A549 (cell line): Measurements from ENCODE around the gene GNAO1. TPM values are rescaled to one million over a fixed set of nuclear protein-coding genes. Genes with fewer than 3 reads are reported as not detected.

Experiments
- ATAC-seq, 2 experiments: fragments of 200-7000 bp in 1 of 2; fragments of >200 bp in 1 of 2; cut with Nextera tagmentation in 1 of 2; cut with Tn5 transposase in 1 of 2; 3 replicates each; pipeline versions ENCODE4 v1.8.0 to v1.9.1; 2018 to 2020; ENCODE audit warnings: mild to moderate bottlenecking in 1 of 2, moderate library complexity in 1 of 2
- CTCF ChIA-PET: fragments of 300-600 bp; sonication (Branson Sonifier 250); formaldehyde crosslinking; extraction: SDS; loops from one replicate; lab custom pipeline; 2021; ENCODE audit warnings: antibody characterized with exemption, inconsistent platforms; lab: Yijun Ruan, JAX
- POLR2A ChIA-PET: fragments of 350-600 bp; formaldehyde crosslinking; extraction: SDS; loops from one replicate; lab custom pipeline; 2021; ENCODE audit warnings: antibody characterized with exemption, inconsistent platforms; lab: Yijun Ruan, JAX
- DNase-seq, 2 experiments: peaks; one replicate each; pipeline versions ENCODE4 v3.0.0 to v3.0.0-alpha.2; 2011 to 2016; ENCODE audit warnings: low read depth in 1 of 2, low spot score in 1 of 2
- FAIRE-seq: peaks from 2 replicates; lab custom pipeline; 2011; peaks lifted over from hg19 to GRCh38; lab: Jason Lieb, UNC
- H3K27ac ChIP-seq, 2 experiments: fragments of >200 bp; sonication (Bioruptor Twin); formaldehyde crosslinking; 3 replicates each; pipeline ENCODE4 v1.5.1; 2016 to 2017
- H3K4me1 ChIP-seq: fragments of >200 bp; sonication (Bioruptor Twin); formaldehyde crosslinking; 3 replicates; pipeline ENCODE4 v1.6.1; 2016
- H3K4me2 ChIP-seq: fragments of >200 bp; sonication (Bioruptor Twin); formaldehyde crosslinking; 3 replicates; pipeline ENCODE4 v1.6.1; 2016
- H3K4me3 ChIP-seq: fragments of >200 bp; sonication (Bioruptor Twin); formaldehyde crosslinking; 3 replicates; pipeline ENCODE4 v1.5.1; 2016
- H3K9me3 ChIP-seq: fragments of >200 bp; sonication (Bioruptor Twin); formaldehyde crosslinking; 3 replicates; pipeline ENCODE4 v1.6.1; 2016
- CBX8 ChIP-seq: fragments of 200-600 bp; sonication (generic); IDR thresholded peaks from 2 replicates; pipeline ENCODE4 v1.6.1; 2016
- CEBPB ChIP-seq, 2 experiments: fragments of >200 bp in 1 of 2; sonication (Bioruptor Twin) in 1 of 2; formaldehyde crosslinking in 1 of 2; IDR thresholded peaks; 2 replicates each; pipeline ENCODE4 v1.6.1; 2012 to 2016
- CHD4 ChIP-seq: fragments of 200-600 bp; sonication (generic); IDR thresholded peaks from 2 replicates; pipeline ENCODE4 v1.6.1; 2016; ENCODE audit warnings: antibody characterized with exemption, mild to moderate bottlenecking, borderline replicate concordance
- EHMT2 ChIP-seq: fragments of 200-600 bp; sonication (generic); IDR thresholded peaks from 2 replicates; pipeline ENCODE4 v1.6.1; 2016; ENCODE audit warnings: antibody characterized with exemption, low read depth, mild to moderate bottlenecking, moderate library complexity
- EP300 ChIP-seq, 2 experiments: fragments of >200 bp; sonication (Bioruptor Twin); formaldehyde crosslinking; IDR thresholded peaks; 2 replicates in 1 of 2; 3 replicates in 1 of 2; pipeline ENCODE4 v1.6.1; 2016 to 2017
- ESRRA ChIP-seq: fragments of 150-350 bp; IDR thresholded peaks from 2 replicates; pipeline ENCODE4 v1.6.1; 2014; ENCODE audit warnings: mild to moderate bottlenecking, low read length, borderline replicate concordance
- FOSB ChIP-seq: fragments of 250-450 bp; sonication (Bioruptor Pico); IDR thresholded peaks from 2 replicates; pipeline ENCODE4 v1.5.0; 2020; ENCODE audit warnings: mild to moderate bottlenecking, moderate library complexity
- FOXS1 ChIP-seq: fragments of 250-450 bp; sonication (Bioruptor Pico); IDR thresholded peaks from 2 replicates; pipeline ENCODE4 v1.5.0; 2020; ENCODE audit warnings: mild to moderate bottlenecking, moderate library complexity
- GATA3 ChIP-seq: IDR thresholded peaks from 2 replicates; pipeline ENCODE4 v1.6.1; 2012; ENCODE audit warnings: borderline replicate concordance
- HDAC2 ChIP-seq: fragments of 200-600 bp; sonication (generic); IDR thresholded peaks from 2 replicates; pipeline ENCODE4 v1.6.1; 2016
- HOXB5 ChIP-seq: fragments of 250-450 bp; sonication (Bioruptor Pico); IDR thresholded peaks from 2 replicates; pipeline ENCODE4 v1.5.0; 2020; ENCODE audit warnings: mild to moderate bottlenecking, moderate library complexity
- KDM1A ChIP-seq: fragments of 200-600 bp; sonication (generic); IDR thresholded peaks from 2 replicates; pipeline ENCODE4 v1.6.1; 2016; ENCODE audit warnings: low read depth, mild to moderate bottlenecking
- KDM5A ChIP-seq: fragments of 200-600 bp; sonication (generic); IDR thresholded peaks from 2 replicates; pipeline ENCODE4 v1.6.1; 2016; ENCODE audit warnings: antibody characterized with exemption, mild to moderate bottlenecking
- MAFK ChIP-seq: fragments of 450-650 bp; IDR thresholded peaks from 2 replicates; pipeline ENCODE4 v1.6.1; 2014; ENCODE audit not compliant: partially characterized antibody
- MYC ChIP-seq: IDR thresholded peaks from 2 replicates; pipeline ENCODE4 v1.6.1; 2012; ENCODE audit warnings: mild to moderate bottlenecking, inconsistent platforms, low read length, improper control_type of control experiment, borderline replicate concordance
- NFE2L2 ChIP-seq: fragments of 150-350 bp; conservative IDR thresholded peaks from 2 replicates; pipeline ENCODE4 v1.6.1; 2014; ENCODE audit warnings: low read length
- NR3C1 ChIP-seq: fragments of >200 bp; sonication (Bioruptor Twin); formaldehyde crosslinking; IDR thresholded peaks from 3 replicates; pipeline ENCODE4 v1.6.1; 2017
- RFX5 ChIP-seq: fragments of 450-650 bp; IDR thresholded peaks from 2 replicates; pipeline ENCODE4 v1.7.1; 2014; ENCODE audit warnings: antibody characterized with exemption, mild to moderate bottlenecking, moderate library complexity
- SREBF2 ChIP-seq: fragments of 450-650 bp; IDR thresholded peaks from 2 replicates; pipeline ENCODE4 v1.6.1; 2014; ENCODE audit warnings: mild to moderate bottlenecking, moderate library complexity
- TFCP2L1 ChIP-seq: fragments of 250-450 bp; sonication (Bioruptor Pico); IDR thresholded peaks from 2 replicates; pipeline ENCODE4 v1.5.0; 2021; ENCODE audit warnings: mild to moderate bottlenecking
- TP53 ChIP-seq: fragments of 250-450 bp; sonication (Bioruptor Pico); IDR thresholded peaks from 2 replicates; pipeline ENCODE4 v1.5.0; 2021; ENCODE audit warnings: mild to moderate bottlenecking, moderate library complexity
- ZFP36 ChIP-seq: fragments of 450-650 bp; IDR thresholded peaks from 2 replicates; pipeline ENCODE4 v1.6.1; 2014; ENCODE audit warnings: borderline replicate concordance; ENCODE audit not compliant: partially characterized antibody
- WGBS: methylation state at CpG from one replicate; pipeline ENCODE4 v1.1.6; 2017; ENCODE audit errors: missing lambda C conversion rate; 5-methylcytosine and 5-hydroxymethylcytosine counted together
- polyA plus RNA-seq, 4 experiments: library from polyadenylated mRNA; depleted of rRNA in 3 of 4; stranded (reverse); fragments of >200 nt; fragmentation: RNase III in 1 of 4; extraction: RNeasy Plus Mini Kit Qiagen cat#74134 plus additional on column Dnase treatment in 1 of 4; gene quantifications; 2 replicates in 3 of 4; 3 replicates in 1 of 4; pipeline ENCODE4 v1.2.3, GENCODE V29; 2011 to 2017
- TF ChIP-seq, protein P1 (sequence below): IDR thresholded peaks from 2 replicates; pipeline ENCODE4 v1.6.1; 2012
- TF ChIP-seq, protein P2 (sequence below): fragments of 250-450 bp; sonication (Bioruptor Pico); IDR thresholded peaks from 2 replicates; pipeline ENCODE4 v1.5.0; 2021; ENCODE audit warnings: mild to moderate bottlenecking, moderate library complexity, borderline replicate concordance
- TF ChIP-seq, protein P3 (sequence below): fragments of 250-450 bp; sonication (Bioruptor Pico); IDR thresholded peaks from 2 replicates; pipeline ENCODE4 v1.5.0; 2020; ENCODE audit warnings: low read depth, mild to moderate bottlenecking, moderate library complexity
- TF ChIP-seq, protein P4 (sequence below): fragments of 150-350 bp; IDR thresholded peaks from 2 replicates; pipeline ENCODE4 v1.6.1; 2014; ENCODE audit warnings: low read depth, mild to moderate bottlenecking, low read length
- TF ChIP-seq, protein P5 (sequence below): fragments of >200 bp; sonication (Bioruptor Twin); formaldehyde crosslinking; IDR thresholded peaks from 3 replicates; pipeline ENCODE4 v1.6.1; 2016
- TF ChIP-seq, protein P6 (sequence below): IDR thresholded peaks from 2 replicates; pipeline ENCODE4 v1.6.1; 2012; ENCODE audit warnings: low read depth, borderline replicate concordance
- TF ChIP-seq, protein P7 (sequence below): fragments of 450-650 bp; IDR thresholded peaks from 2 replicates; pipeline ENCODE4 v1.6.1; 2014; ENCODE audit warnings: antibody characterized with exemption

GNAO1 gene
- polyA plus RNA-seq, 2 of the 4 experiments (the other 2 are of a cell fraction), result 0.22 to 0.23 TPM

DNA sequence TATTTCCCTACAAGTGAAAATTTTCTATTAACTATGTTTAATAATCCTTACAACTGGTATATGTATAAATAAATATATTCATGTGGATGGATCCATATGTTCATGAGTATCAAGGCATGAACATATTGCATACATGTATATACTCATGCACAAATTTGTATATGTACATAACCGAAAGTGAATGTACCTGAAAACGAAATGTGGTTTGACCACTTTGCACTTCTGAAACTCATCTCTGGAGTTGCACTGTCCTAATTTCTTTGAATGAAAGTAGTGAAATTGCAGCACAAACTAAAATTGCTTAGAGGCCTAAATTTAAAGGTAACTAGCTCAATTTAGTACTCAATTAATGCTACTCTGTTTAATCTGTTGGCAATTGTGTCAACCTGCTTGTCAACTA lies 27.4 kb upstream of the GNAO1 start:
- ATAC-seq, result no peak
- Histone ChIP-seq H3K4me3 (no peak overlapping the region), H3K9me3 (no peaks in the 10 kb centered on the region), H3K27ac (no peak overlapping the region), H3K4me1 (no peaks in the 10 kb centered on the region), H3K4me2 (no peak overlapping the region)
- CTCF ChIA-PET, result no interaction called here
- 34% methylated on average over 2 of the region's 2 CpGs for WGBS
- POLR2A ChIA-PET, result no interaction called here
- no peak for TF ChIP-seq KDM1A
- TF ChIP-seq TP53, result no peak
- no peak for TF ChIP-seq CEBPB (IDR thresholded peaks at IDR 0.05)
- TF ChIP-seq, protein P1, sequence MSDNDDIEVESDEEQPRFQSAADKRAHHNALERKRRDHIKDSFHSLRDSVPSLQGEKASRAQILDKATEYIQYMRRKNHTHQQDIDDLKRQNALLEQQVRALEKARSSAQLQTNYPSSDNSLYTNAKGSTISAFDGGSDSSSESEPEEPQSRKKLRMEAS, result no peak
- TF ChIP-seq MYC, result no peak
- TF ChIP-seq, protein P2, sequence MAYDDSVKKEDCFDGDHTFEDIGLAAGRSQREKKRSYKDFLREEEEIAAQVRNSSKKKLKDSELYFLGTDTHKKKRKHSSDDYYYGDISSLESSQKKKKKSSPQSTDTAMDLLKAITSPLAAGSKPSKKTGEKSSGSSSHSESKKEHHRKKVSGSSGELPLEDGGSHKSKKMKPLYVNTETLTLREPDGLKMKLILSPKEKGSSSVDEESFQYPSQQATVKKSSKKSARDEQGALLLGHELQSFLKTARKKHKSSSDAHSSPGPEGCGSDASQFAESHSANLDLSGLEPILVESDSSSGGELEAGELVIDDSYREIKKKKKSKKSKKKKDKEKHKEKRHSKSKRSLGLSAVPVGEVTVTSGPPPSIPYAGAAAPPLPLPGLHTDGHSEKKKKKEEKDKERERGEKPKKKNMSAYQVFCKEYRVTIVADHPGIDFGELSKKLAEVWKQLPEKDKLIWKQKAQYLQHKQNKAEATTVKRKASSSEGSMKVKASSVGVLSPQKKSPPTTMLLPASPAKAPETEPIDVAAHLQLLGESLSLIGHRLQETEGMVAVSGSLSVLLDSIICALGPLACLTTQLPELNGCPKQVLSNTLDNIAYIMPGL (CRISPR knock-in tag), result no peak
- no peak for TF ChIP-seq MAFK
- TF ChIP-seq CBX8, result no peak
- TF ChIP-seq, protein P3, sequence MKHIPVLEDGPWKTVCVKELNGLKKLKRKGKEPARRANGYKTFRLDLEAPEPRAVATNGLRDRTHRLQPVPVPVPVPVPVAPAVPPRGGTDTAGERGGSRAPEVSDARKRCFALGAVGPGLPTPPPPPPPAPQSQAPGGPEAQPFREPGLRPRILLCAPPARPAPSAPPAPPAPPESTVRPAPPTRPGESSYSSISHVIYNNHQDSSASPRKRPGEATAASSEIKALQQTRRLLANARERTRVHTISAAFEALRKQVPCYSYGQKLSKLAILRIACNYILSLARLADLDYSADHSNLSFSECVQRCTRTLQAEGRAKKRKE, result no peak
- no peak for TF ChIP-seq ZFP36
- no peak for TF ChIP-seq RFX5
- no peak for TF ChIP-seq NFE2L2
- TF ChIP-seq SREBF2, result no peak
- TF ChIP-seq, protein P4, sequence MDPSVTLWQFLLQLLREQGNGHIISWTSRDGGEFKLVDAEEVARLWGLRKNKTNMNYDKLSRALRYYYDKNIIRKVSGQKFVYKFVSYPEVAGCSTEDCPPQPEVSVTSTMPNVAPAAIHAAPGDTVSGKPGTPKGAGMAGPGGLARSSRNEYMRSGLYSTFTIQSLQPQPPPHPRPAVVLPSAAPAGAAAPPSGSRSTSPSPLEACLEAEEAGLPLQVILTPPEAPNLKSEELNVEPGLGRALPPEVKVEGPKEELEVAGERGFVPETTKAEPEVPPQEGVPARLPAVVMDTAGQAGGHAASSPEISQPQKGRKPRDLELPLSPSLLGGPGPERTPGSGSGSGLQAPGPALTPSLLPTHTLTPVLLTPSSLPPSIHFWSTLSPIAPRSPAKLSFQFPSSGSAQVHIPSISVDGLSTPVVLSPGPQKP, result no peak
- no peak for TF ChIP-seq TFCP2L1 (CRISPR knock-in tag)
- TF ChIP-seq HDAC2, result no peak
- TF ChIP-seq, protein P5, sequence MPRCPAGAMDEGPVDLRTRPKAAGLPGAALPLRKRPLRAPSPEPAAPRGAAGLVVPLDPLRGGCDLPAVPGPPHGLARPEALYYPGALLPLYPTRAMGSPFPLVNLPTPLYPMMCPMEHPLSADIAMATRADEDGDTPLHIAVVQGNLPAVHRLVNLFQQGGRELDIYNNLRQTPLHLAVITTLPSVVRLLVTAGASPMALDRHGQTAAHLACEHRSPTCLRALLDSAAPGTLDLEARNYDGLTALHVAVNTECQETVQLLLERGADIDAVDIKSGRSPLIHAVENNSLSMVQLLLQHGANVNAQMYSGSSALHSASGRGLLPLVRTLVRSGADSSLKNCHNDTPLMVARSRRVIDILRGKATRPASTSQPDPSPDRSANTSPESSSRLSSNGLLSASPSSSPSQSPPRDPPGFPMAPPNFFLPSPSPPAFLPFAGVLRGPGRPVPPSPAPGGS, result no peak
- TF ChIP-seq HOXB5 (CRISPR knock-in tag), result no peak
- no peak for TF ChIP-seq NR3C1
- TF ChIP-seq CHD4, result no peak
- DNase-seq, result no peak
- FAIRE-seq, result no peak

DNA sequence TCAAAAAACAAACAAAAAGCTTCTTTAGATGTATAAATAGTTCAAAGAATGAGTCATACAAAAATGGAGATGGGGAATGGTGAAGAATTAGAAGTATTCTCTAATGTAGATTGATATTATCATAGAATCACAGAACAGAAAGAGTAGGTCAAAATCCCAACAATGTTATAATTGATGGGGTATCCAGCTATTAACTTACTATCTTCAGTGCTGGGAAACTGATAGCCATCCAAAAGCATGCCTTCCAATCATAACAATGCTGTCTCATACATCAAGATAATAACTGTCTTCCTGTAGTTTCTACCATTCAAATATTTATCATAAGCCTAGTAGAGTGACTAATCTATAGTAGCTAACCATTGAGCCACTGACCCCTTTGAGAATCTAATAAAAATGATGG lies 26.7 kb upstream of the GNAO1 start:
- ChIA-PET CTCF (no interaction called here), POLR2A (no interaction called here)
- ATAC-seq (no peak), DNase-seq (no peak), FAIRE-seq (no peak)
- Histone ChIP-seq H3K4me3 (no peak overlapping the region), H3K9me3 (no peaks in the 10 kb centered on the region), H3K4me2 (no peak overlapping the region), H3K27ac (no peak overlapping the region), H3K4me1 (no peaks in the 10 kb centered on the region)
- TF ChIP-seq FOXS1, result no peak
- no peak for TF ChIP-seq TP53
- TF ChIP-seq KDM5A, result no peak
- TF ChIP-seq EHMT2, result no peak
- TF ChIP-seq GATA3, result no peak
- TF ChIP-seq RFX5, result no peak
- no peak for TF ChIP-seq CBX8
- TF ChIP-seq FOSB (CRISPR knock-in tag), result no peak
- TF ChIP-seq, protein P6, sequence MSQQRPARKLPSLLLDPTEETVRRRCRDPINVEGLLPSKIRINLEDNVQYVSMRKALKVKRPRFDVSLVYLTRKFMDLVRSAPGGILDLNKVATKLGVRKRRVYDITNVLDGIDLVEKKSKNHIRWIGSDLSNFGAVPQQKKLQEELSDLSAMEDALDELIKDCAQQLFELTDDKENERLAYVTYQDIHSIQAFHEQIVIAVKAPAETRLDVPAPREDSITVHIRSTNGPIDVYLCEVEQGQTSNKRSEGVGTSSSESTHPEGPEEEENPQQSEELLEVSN, result no peak
- TF ChIP-seq ESRRA, result no peak
- no peak for TF ChIP-seq HDAC2
- no peak for TF ChIP-seq SREBF2
- TF ChIP-seq, protein P7, sequence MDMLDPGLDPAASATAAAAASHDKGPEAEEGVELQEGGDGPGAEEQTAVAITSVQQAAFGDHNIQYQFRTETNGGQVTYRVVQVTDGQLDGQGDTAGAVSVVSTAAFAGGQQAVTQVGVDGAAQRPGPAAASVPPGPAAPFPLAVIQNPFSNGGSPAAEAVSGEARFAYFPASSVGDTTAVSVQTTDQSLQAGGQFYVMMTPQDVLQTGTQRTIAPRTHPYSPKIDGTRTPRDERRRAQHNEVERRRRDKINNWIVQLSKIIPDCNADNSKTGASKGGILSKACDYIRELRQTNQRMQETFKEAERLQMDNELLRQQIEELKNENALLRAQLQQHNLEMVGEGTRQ, result no peak
- TF ChIP-seq ZFP36, result no peak
- no peak for TF ChIP-seq EP300 (IDR thresholded peaks at IDR 0.05)
